ENCODE data around the gene DDTL. TPM values are rescaled to one million over a fixed set of nuclear protein-coding genes. Genes with fewer than 3 reads are reported as not detected.

DDTL gene
- total RNA-seq, 1 experiment from 2014 or later, result not detected

DNA sequence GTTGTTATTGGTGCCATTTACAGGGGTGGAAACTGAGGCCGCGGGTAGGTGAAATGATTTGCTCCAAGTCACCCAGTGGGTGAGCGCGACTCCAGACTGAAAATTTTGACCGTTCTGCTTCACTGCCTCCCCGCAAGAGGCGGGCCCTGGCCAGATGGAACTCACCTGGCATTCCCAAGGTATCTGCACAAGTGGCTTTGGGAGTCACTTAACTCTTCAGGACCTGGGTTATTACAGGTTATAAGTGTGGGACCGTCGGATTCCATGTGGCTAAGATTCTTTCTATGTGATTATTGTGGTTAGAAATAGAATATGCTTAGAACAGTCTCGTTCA, 45.0 kb downstream of the DDTL start:
- ChIA-PET CTCF (no interaction called here), POLR2A (ENCODE audit: low non-redundant PET) (no interaction called here)
- BruUV-seq (replicated peaks), result no TSS peak
- H3K4me1 ChIP-seq (ENCODE audit: insufficient read depth, low read length, poor library complexity, severe bottlenecking), result no peaks in the 10 kb centered on the region
- TF ChIP-seq, protein P1, sequence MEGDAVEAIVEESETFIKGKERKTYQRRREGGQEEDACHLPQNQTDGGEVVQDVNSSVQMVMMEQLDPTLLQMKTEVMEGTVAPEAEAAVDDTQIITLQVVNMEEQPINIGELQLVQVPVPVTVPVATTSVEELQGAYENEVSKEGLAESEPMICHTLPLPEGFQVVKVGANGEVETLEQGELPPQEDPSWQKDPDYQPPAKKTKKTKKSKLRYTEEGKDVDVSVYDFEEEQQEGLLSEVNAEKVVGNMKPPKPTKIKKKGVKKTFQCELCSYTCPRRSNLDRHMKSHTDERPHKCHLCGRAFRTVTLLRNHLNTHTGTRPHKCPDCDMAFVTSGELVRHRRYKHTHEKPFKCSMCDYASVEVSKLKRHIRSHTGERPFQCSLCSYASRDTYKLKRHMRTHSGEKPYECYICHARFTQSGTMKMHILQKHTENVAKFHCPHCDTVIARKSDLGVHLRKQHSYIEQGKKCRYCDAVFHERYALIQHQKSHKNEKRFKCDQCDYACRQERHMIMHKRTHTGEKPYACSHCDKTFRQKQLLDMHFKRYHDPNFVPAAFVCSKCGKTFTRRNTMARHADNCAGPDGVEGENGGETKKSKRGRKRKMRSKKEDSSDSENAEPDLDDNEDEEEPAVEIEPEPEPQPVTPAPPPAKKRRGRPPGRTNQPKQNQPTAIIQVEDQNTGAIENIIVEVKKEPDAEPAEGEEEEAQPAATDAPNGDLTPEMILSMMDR (conservative IDR thresholded peaks at IDR 0.05; ENCODE audit: low read depth, low read length), result no peak
- TF ChIP-seq EZH2 (IDR thresholded peaks at IDR 0.05; ENCODE audit: borderline replicate concordance, low read depth, low read length, poor library complexity, severe bottlenecking), result no peak
- no peaks in the 10 kb centered on the region for H3K36me3 ChIP-seq (ENCODE audit: insufficient read depth, low read length, poor library complexity, severe bottlenecking)
- no peaks in the 10 kb centered on the region for H3K27me3 ChIP-seq (replicated peaks; ENCODE audit: insufficient read depth, low read depth, low read length, poor library complexity)
- peak overlapping the region; percentile 78 for H3K4me3 ChIP-seq (ENCODE audit: low read depth, low read length, poor library complexity, severe bottlenecking)
- H3K9me3 ChIP-seq (ENCODE audit: low read depth, low read length, poor library complexity, severe bottlenecking), result no peaks in the 10 kb centered on the region
- intact Hi-C loops (cut with micrococcal nuclease; ENCODE audit: unreplicated experiment), result no loop called here
- DNase-seq (ENCODE audit: low spot score), result no peak
- peak overlapping the region; percentile 56 for H3K27ac ChIP-seq (ENCODE audit: low read depth, low read length, poor library complexity, severe bottlenecking)

DNA sequence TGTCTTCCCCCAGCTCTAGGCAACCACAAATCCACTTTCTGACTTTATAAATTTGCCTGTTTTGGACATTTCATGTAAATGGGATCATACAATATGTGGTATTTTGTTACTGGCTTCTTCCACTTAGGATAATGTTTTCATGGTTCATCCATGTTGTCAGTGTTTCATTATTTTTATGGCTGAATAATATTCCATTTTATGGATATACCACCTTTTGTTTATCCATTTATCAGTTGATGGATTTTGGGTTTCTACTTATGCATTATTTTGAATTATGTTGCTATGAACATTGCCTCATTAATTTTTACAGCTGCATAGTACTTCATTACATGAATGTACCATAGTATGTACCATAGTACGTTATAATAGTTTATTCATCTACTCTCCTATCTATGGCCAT, 49.5 kb downstream of the DDTL start:
- BruUV-seq (replicated peaks), result no TSS peak
- Histone ChIP-seq H3K9me3 (ENCODE audit: low read depth, low read length, poor library complexity, severe bottlenecking) (no peaks in the 10 kb centered on the region), H3K36me3 (ENCODE audit: insufficient read depth, low read length, poor library complexity, severe bottlenecking) (no peaks in the 10 kb centered on the region), H3K27ac (ENCODE audit: low read depth, low read length, poor library complexity, severe bottlenecking) (no peak overlapping the region), H3K4me3 (ENCODE audit: low read depth, low read length, poor library complexity, severe bottlenecking) (no peak overlapping the region), H3K27me3 (replicated peaks; ENCODE audit: insufficient read depth, low read depth, low read length, poor library complexity) (no peaks in the 10 kb centered on the region), H3K4me1 (ENCODE audit: insufficient read depth, low read length, poor library complexity, severe bottlenecking) (no peaks in the 10 kb centered on the region)
- intact Hi-C loops (cut with micrococcal nuclease; ENCODE audit: unreplicated experiment), result no loop called here
- no peak for DNase-seq (ENCODE audit: low spot score)
- ChIA-PET CTCF (no interaction called here), POLR2A (ENCODE audit: low non-redundant PET) (no interaction called here)
- TF ChIP-seq, protein P1 (conservative IDR thresholded peaks at IDR 0.05; ENCODE audit: low read depth, low read length), result no peak

DNA sequence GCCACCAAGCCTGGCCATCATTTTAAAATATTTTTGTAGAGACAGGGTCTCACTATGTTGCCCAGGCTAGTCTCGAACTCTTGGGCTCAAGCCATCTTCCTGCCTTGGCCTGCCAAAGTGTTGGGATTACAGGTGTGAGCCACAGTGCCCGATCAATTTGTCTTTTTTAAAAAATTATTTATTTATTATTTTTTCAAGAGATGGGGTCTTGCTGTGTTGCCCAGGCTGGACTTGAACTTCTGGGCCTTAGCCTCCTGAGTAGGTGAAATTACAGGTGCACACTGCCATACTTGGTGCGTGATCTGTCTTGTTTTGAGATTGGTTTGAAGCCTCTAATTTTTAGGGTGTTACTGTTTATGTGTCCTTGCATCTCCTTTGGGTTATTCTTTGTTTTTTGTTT, 54.6 kb downstream of the DDTL start:
- ChIA-PET POLR2A (ENCODE audit: low non-redundant PET) (no interaction called here), CTCF (no interaction called here)
- Histone ChIP-seq H3K9me3 (ENCODE audit: low read depth, low read length, poor library complexity, severe bottlenecking) (peaks cover 8% of the 10 kb centered on the region), H3K4me1 (ENCODE audit: insufficient read depth, low read length, poor library complexity, severe bottlenecking) (no peaks in the 10 kb centered on the region), H3K27ac (ENCODE audit: low read depth, low read length, poor library complexity, severe bottlenecking) (no peak overlapping the region), H3K4me3 (ENCODE audit: low read depth, low read length, poor library complexity, severe bottlenecking) (no peak overlapping the region), H3K36me3 (ENCODE audit: insufficient read depth, low read length, poor library complexity, severe bottlenecking) (no peaks in the 10 kb centered on the region), H3K27me3 (replicated peaks; ENCODE audit: insufficient read depth, low read depth, low read length, poor library complexity) (no peaks in the 10 kb centered on the region)
- no peak for TF ChIP-seq EZH2 (IDR thresholded peaks at IDR 0.05; ENCODE audit: borderline replicate concordance, low read depth, low read length, poor library complexity, severe bottlenecking)
- TF ChIP-seq, protein P1 (conservative IDR thresholded peaks at IDR 0.05; ENCODE audit: low read depth, low read length), result no peak
- no TSS peak for BruUV-seq (replicated peaks)
- intact Hi-C loops (cut with micrococcal nuclease; ENCODE audit: unreplicated experiment), result no loop called here
- DNase-seq (ENCODE audit: low spot score), result no peak

Other genes with a start within 250 kb of the DDTL start
- gene ZNF70, start 215.8 kb upstream of the DDTL start, total RNA-seq (2021), result 9.6 and 9.7 TPM in 2 replicates
- gene VPREB3, start 212.5 kb upstream of the DDTL start, total RNA-seq (2021), result 0.74 and 0.88 TPM in 2 replicates
- gene C22orf15, start 203.9 kb upstream of the DDTL start, total RNA-seq (2021), result 2.0 and 2.2 TPM in 2 replicates
- gene CHCHD10, start 198.9 kb upstream of the DDTL start, total RNA-seq (2021), result 117 and 128 TPM in 2 replicates
- gene MMP11, start 194.0 kb upstream of the DDTL start, total RNA-seq (2021), result 5.1 and 6.8 TPM in 2 replicates
- 172 and 176 TPM in 2 replicates for gene SMARCB1, start 179.9 kb upstream of the DDTL start, total RNA-seq (2021)
- 1.5 and 2.0 TPM in 2 replicates for gene DERL3, start 127.9 kb upstream of the DDTL start, total RNA-seq (2021)
- gene SLC2A11, start 109.0 kb upstream of the DDTL start, total RNA-seq (2021), result 4.9 and 6.2 TPM in 2 replicates
- 802 and 864 TPM in 2 replicates for gene MIF, start 72.5 kb upstream of the DDTL start, total RNA-seq (2021)
- 0.54 and 0.76 TPM in 2 replicates for gene GSTT2B, start 5.7 kb upstream of the DDTL start, total RNA-seq (2021)
- gene DDT, start 7.6 kb downstream of the DDTL start, total RNA-seq (2021), result 102 and 108 TPM in 2 replicates
- not detected in 2 replicates for gene GSTT2, start 13.2 kb downstream of the DDTL start, total RNA-seq (2021)
- not detected in 2 replicates for gene GSTT4, start 38.6 kb downstream of the DDTL start, total RNA-seq (2021)
- 73.9 and 83.0 TPM in 2 replicates for gene CABIN1, start 44.4 kb downstream of the DDTL start, total RNA-seq (2021)
- gene SUSD2, start 214.6 kb downstream of the DDTL start, total RNA-seq (2021), result 0.94 and 1.3 TPM in 2 replicates

Data from A673 (cell line).